Lung (tissue), 16 donors: ENCODE measurements around the gene HSP90AA1. TPM values are rescaled to one million over a fixed set of nuclear protein-coding genes. Genes with fewer than 3 reads are reported as not detected.
"Not testable (repeated sequence)": the region's sequence is repeated elsewhere in the genome, so short reads cannot be mapped to it uniquely, and the experiment has no call there.

Experiments used
- ATAC-seq: fragments of 200-7000 bp; cut with Tn5 transposase; one replicate; pipeline ENCODE4 v1.9.1; 2020; ENCODE audit warnings: moderate number of reproducible peaks; ENCODE audit not compliant: insufficient read depth, low FRiP score
- DNase-seq, 3 donors: peaks; one replicate each; pipeline ENCODE4 v3.0.0-alpha.2; 2013 to 2017
- H3K27ac ChIP-seq, 2 donors: one replicate each; pipeline ENCODE4 v1.5.1; 2013; ENCODE audit warnings: mild to moderate bottlenecking in 2 of 2, moderate library complexity in 2 of 2, control low read depth in 1 of 2, inconsistent platforms in 1 of 2, low read depth in 1 of 2, low read length in 1 of 2
- H3K27me3 ChIP-seq, 3 donors: one replicate each; pipeline ENCODE4 v1.5.1; 2013; ENCODE audit warnings: low read length in 2 of 3; ENCODE audit not compliant: control insufficient read depth in 3 of 3, insufficient read depth in 3 of 3
- H3K36me3 ChIP-seq, 4 donors: one replicate each; pipeline ENCODE4 v1.5.1; 2013; ENCODE audit warnings: low read length in 4 of 4, mild to moderate bottlenecking in 1 of 4, moderate library complexity in 1 of 4; ENCODE audit not compliant: control insufficient read depth in 4 of 4, insufficient read depth in 4 of 4
- H3K4me1 ChIP-seq, 5 donors: one replicate each; pipeline ENCODE4 v1.5.1; 2013; ENCODE audit warnings: low read length in 5 of 5, mild to moderate bottlenecking in 2 of 5, moderate library complexity in 1 of 5; ENCODE audit not compliant: control insufficient read depth in 5 of 5, insufficient read depth in 5 of 5
- H3K4me3 ChIP-seq: one replicate; pipeline ENCODE4 v1.5.1; 2013; ENCODE audit warnings: mild to moderate bottlenecking, control low read depth, moderate library complexity
- H3K9ac ChIP-seq, 2 donors: one replicate each; pipeline ENCODE4 v1.5.1; 2013; ENCODE audit warnings: low read length in 2 of 2, control low read depth in 1 of 2; ENCODE audit not compliant: insufficient read depth in 1 of 2
- H3K9me3 ChIP-seq, 4 donors: one replicate each; pipeline ENCODE4 v1.5.1; 2013; ENCODE audit warnings: low read length in 3 of 4, mild to moderate bottlenecking in 1 of 4, moderate library complexity in 1 of 4; ENCODE audit not compliant: control insufficient read depth in 4 of 4, insufficient read depth in 3 of 4
- WGBS, 2 donors: extraction: QIAGEN DNeasy Blood & Tissue Kit; methylation state at CpG; one replicate each; pipeline ENCODE4 v1.1.7; 2013; 5-methylcytosine and 5-hydroxymethylcytosine counted together
- long read RNA-seq, 5 donors: transcript quantifications; one replicate each; lab custom pipeline, GENCODE V29; 2026
- polyA plus RNA-seq, 2 donors: library from polyadenylated mRNA; stranded (reverse); fragments of 200-250 nt; gene quantifications; one replicate each; pipeline ENCODE4 v1.2.1, GENCODE V29; 2013
- total RNA-seq, 2 donors: library from RNA; depleted of rRNA in 1 of 2; stranded (reverse); fragments of >200 nt in 1 of 2; gene quantifications; one replicate each; pipeline ENCODE4 v1.2.1, GENCODE V29; 2014 to 2021
- TF ChIP-seq, protein P1 (sequence below): IDR thresholded peaks from 2 replicates; pipeline ENCODE4 v1.5.1; 2012; ENCODE audit warnings: mild to moderate bottlenecking; ENCODE audit errors: control extremely low read depth, extremely low read depth
- donor health status: control.
- donor health status: control.
- donor health status: Bipolar disorder and iron deficiency.
- donor health status: healthy.
- donor health status: DM: yes; HTN: yes; CAD: no.

HSP90AA1 gene
- total RNA-seq (1,000 to 10,000 TPM in 1 of 2 donors, 100 to 1,000 TPM in 1; 331 to 1,106 TPM), polyA plus RNA-seq (100 to 1,000 TPM; 187 to 397 TPM)
- long read RNA-seq, donor 1, transcript HSP90AA1-201 (11 exons, 3,379 nt): minor isoform, 10 of 695 reads
- long read RNA-seq, donor 1, transcript HSP90AA1-205 (2 exons, 429 nt): major isoform, 25 of 695 reads
- long read RNA-seq, donor 1, partial matches to known transcripts: 659 of 695 reads
- long read RNA-seq, donor 1, other reads (novel, unspliced or antisense): 0 of 695 reads
- long read RNA-seq, donor 2, transcript HSP90AA1-201 (11 exons, 3,379 nt): minor isoform, 6 of 417 reads
- long read RNA-seq, donor 2, transcript HSP90AA1-205 (2 exons, 429 nt): major isoform, 20 of 417 reads
- long read RNA-seq, donor 2, partial matches to known transcripts: 389 of 417 reads
- long read RNA-seq, donor 2, other reads (novel, unspliced or antisense): 0 of 417 reads
- long read RNA-seq, donor 3, transcript HSP90AA1-201 (11 exons, 3,379 nt): minor isoform, 8 of 462 reads
- long read RNA-seq, donor 3, transcript HSP90AA1-205 (2 exons, 429 nt): major isoform, 17 of 462 reads
- long read RNA-seq, donor 3, partial matches to known transcripts: 436 of 462 reads
- long read RNA-seq, donor 3, other reads (novel, unspliced or antisense): 0 of 462 reads
- long read RNA-seq, donor 4, transcript HSP90AA1-206 (2 exons, 552 nt): minor isoform, 5 of 481 reads
- long read RNA-seq, donor 4, transcript HSP90AA1-205 (2 exons, 429 nt): major isoform, 32 of 481 reads
- long read RNA-seq, donor 4, partial matches to known transcripts: 439 of 481 reads
- long read RNA-seq, donor 4, other reads (novel, unspliced or antisense): 0 of 481 reads
- long read RNA-seq, donor 5, transcript HSP90AA1-205 (2 exons, 429 nt): major isoform, 39 of 720 reads
- long read RNA-seq, donor 5, transcript HSP90AA1-201 (11 exons, 3,379 nt): minor isoform, 14 of 720 reads
- long read RNA-seq, donor 5, partial matches to known transcripts: 664 of 720 reads
- long read RNA-seq, donor 5, other reads (novel, unspliced or antisense): 0 of 720 reads

DNA sequence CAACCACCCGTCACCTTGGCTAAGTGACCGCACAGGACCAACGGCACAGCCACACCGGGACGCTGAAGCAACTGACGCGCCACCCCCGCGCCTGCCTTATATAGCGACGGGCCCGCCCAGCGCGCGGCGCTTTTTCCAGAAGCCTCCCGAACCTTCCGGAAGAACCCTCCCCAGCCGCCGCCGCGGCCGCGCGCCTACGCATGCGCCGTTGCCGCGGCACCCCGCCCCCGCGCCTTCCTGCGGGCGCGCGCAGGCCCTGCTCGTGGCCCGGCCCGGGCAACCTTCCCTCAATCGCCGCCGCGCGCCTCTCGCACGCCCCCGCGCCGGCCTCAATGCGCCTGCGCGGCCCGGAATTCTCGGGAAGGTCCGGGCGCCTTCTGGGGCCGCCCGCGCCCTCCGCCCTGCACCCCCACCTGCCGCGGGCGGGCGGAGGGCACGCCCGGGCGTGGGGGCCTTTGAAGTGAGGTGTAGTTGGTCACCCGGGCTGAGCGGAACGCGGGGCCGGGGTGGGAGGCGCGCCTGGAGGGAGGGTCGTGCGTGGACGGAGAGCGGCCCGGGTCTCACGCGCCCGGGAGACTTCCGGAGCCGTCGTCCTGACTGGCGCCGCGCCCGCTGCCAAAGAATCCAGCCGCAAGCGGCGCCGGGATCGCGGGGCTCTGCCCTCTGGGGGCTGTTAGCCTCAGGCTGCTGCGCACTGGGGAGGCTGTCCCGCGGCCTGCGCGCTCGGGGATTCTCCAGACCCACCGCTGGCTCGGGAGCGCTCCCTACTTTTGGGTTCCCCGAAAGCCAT is at the start of gene HSP90AA1:
Gene HSP90AA1, minus strand, starts transcription at position 73 of the 790 bp plus-strand sequence. CDS start 666 bp downstream, outside the sequence.
- 0 to 1% methylated on average over 76 to 106 of the region's 106 CpGs for WGBS, 2 donors
- DNase-seq: peak; percentile 96 to 97 (median 97)
- H3K27ac ChIP-seq: peak within 1 kb of the TSS; percentile 97 to 100
- TF ChIP-seq, protein P1, sequence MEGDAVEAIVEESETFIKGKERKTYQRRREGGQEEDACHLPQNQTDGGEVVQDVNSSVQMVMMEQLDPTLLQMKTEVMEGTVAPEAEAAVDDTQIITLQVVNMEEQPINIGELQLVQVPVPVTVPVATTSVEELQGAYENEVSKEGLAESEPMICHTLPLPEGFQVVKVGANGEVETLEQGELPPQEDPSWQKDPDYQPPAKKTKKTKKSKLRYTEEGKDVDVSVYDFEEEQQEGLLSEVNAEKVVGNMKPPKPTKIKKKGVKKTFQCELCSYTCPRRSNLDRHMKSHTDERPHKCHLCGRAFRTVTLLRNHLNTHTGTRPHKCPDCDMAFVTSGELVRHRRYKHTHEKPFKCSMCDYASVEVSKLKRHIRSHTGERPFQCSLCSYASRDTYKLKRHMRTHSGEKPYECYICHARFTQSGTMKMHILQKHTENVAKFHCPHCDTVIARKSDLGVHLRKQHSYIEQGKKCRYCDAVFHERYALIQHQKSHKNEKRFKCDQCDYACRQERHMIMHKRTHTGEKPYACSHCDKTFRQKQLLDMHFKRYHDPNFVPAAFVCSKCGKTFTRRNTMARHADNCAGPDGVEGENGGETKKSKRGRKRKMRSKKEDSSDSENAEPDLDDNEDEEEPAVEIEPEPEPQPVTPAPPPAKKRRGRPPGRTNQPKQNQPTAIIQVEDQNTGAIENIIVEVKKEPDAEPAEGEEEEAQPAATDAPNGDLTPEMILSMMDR: no peak
- no peaks in the 10 kb centered on the region for H3K9me3 ChIP-seq
- H3K36me3 ChIP-seq: peaks cover 17 to 34% (median 22%) of the 10 kb centered on the region in 4 donors
- peak; percentile 85 for ATAC-seq
- peak within 1 kb of the TSS; percentile 93 to 96 for H3K9ac ChIP-seq
- peak within 1 kb of the TSS; percentile 69 for H3K4me3 ChIP-seq
- no peaks in the 10 kb centered on the region for H3K27me3 ChIP-seq
- H3K4me1 ChIP-seq: peaks cover 3 to 32% (median 14%) of the 10 kb centered on the region in 5 donors

DNA sequence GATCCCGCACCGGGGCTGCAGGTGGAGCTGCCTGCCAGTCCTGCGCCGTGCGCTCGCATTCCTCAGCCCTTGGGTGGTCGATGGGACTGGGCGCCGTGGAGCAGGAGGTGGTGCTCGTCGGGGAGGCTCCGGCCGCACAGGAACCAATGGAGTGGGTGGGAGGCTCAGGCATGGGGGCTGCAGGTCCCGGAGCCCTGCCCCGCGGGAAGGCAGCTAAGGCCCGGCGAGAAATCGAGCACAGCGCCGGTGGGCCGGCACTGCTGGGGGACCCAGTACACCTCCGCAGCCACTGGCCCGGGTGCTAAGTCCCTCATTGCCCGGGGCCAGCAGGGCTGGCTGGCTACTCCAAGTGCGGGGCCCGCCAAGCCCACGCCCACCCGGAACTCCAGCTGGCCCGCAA is 48.6 kb upstream of the HSP90AA1 start:
- H3K9me3 ChIP-seq, H3K27ac ChIP-seq, H3K4me1 ChIP-seq, ATAC-seq, H3K36me3 ChIP-seq, H3K27me3 ChIP-seq, H3K9ac ChIP-seq, DNase-seq, H3K4me3 ChIP-seq: not testable (repeated sequence)
- WGBS, 2 donors: 98 to 99% methylated on average over 25 to 30 of the region's 30 CpGs

DNA sequence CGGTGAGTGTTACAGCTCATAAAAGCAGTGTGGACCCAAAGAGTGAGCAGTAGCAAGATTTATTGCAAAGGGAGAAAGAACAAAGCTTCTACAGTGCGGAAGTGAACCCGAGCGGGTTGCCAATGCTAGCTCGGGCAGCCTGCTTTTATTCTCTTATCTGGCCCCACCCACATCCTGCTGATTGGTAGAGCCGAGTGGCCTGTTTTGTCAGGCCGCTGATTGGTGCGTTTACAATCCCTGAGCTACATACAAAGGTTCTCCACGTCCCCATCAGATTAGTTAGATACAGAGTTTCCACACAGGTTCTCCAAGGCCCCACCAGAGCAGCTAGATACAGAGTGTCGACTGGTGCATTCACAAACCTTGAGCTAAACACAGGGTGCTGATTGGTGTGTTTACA is 47.9 kb upstream of the HSP90AA1 start:
- DNase-seq, H3K36me3 ChIP-seq, H3K4me1 ChIP-seq, H3K27me3 ChIP-seq, H3K9me3 ChIP-seq, H3K4me3 ChIP-seq, H3K9ac ChIP-seq, H3K27ac ChIP-seq, ATAC-seq: not testable (repeated sequence)
- WGBS, 2 donors: 91 to 93% methylated on average over 10 of the region's 10 CpGs

DNA sequence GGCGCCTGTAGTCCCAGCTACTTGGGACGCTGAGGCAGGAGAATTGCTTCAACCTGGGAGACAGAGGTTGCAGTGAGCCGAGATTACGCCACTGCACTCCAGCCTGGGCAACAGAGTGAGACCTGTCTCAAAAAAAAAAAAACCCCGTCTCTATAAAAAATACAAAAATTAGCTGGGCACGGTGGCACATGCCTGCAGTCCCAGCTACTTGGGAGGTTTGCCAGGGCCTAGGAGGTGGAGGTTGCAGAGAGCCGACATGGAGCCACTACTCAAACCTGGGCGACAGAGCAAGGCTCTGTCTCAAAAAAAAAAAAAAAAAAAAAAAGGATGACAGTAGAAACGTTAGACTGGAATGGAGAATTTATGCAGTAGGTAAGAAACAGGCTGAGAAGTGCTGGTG is 47.2 kb upstream of the HSP90AA1 start:
- H3K27ac ChIP-seq, DNase-seq, H3K36me3 ChIP-seq, ATAC-seq, H3K4me3 ChIP-seq, H3K27me3 ChIP-seq, H3K4me1 ChIP-seq, H3K9ac ChIP-seq, H3K9me3 ChIP-seq: not testable (repeated sequence)
- 89 to 100% methylated on average over 8 to 9 of the region's 9 CpGs for whole genome bisulfite sequencing, 2 donors
